GM18873 (cell line): ENCODE results near the gene TK2.
"Not testable (repeated sequence)": the region's sequence is repeated elsewhere in the genome, so short reads cannot be mapped to it uniquely, and the experiment has no call there.

Experiments
- ATAC-seq: cut with Tn5 transposase; IDR thresholded peaks from one replicate; pipeline ENCODE4 v1.9.1; 2021; ENCODE audit warnings: mild to moderate bottlenecking, moderate library complexity, moderate number of reproducible peaks; ENCODE audit not compliant: unreplicated experiment, low FRiP score

TK2 gene

GRCh38 chr16:66509576-66509975 is 40.3 kb downstream of the TK2 start:
- ATAC-seq: no peak

- ATAC-seq: no peak
Observed at GRCh38 chr16:66508914-66509496, 40.9 kb downstream of the TK2 start.

GRCh38 chr16:66508248-66508913 is 41.5 kb downstream of the TK2 start:
- ATAC-seq: no peak

GRCh38 chr16:66507731-66508239 is 42.1 kb downstream of the TK2 start:
- no peak for ATAC-seq

GRCh38 chr16:66503612-66504011 is 46.3 kb downstream of the TK2 start:
- no peak for ATAC-seq

- ATAC-seq: no peak
Observed at GRCh38 chr16:66503030-66503429, 46.9 kb downstream of the TK2 start.

- no peak for ATAC-seq
Observed at GRCh38 chr16:66502020-66502913, 47.7 kb downstream of the TK2 start.

- ATAC-seq: not testable (repeated sequence)
Observed at GRCh38 chr16:66501563-66501962, 48.4 kb downstream of the TK2 start.

GRCh38 chr16:66497921-66498320 is 52.0 kb downstream of the TK2 start:
- ATAC-seq: not testable (repeated sequence)

- not testable (repeated sequence) for ATAC-seq
Observed at GRCh38 chr16:66496226-66496625, 53.7 kb downstream of the TK2 start.

GRCh38 chr16:66495440-66495839 is 54.5 kb downstream of the TK2 start:
- ATAC-seq: no peak

- no peak for ATAC-seq
Observed at GRCh38 chr16:66494916-66495315, 55.0 kb downstream of the TK2 start.

GRCh38 chr16:66493490-66494401 is 56.2 kb downstream of the TK2 start:
- no peak for ATAC-seq

GRCh38 chr16:66491716-66492064 is 58.2 kb downstream of the TK2 start:
- ATAC-seq: no peak

GRCh38 chr16:66490774-66491715 is 58.9 kb downstream of the TK2 start:
- no peak for ATAC-seq

GRCh38 chr16:66489818-66490217 is 60.1 kb downstream of the TK2 start:
- no peak for ATAC-seq

GRCh38 chr16:66489385-66489784 is 60.5 kb downstream of the TK2 start:
- ATAC-seq: no peak

GRCh38 chr16:66488505-66488904 is 61.4 kb downstream of the TK2 start:
- ATAC-seq: no peak

GRCh38 chr16:66487580-66488275 is 62.2 kb downstream of the TK2 start:
- no peak for ATAC-seq
